Uterus (tissue), 2 donors: ENCODE results near the gene PIWIL4.

Experiments
- CTCF ChIP-seq, 4 experiments: fragments of 200-600 bp in 2 of 4; fragments of 450-650 bp in 2 of 4; sonication (generic) in 2 of 4; IDR thresholded peaks; one replicate each; pipeline ENCODE4 v1.5.1; 2016 to 2019; ENCODE audit warnings: antibody characterized with exemption in 4 of 4, mild to moderate bottlenecking in 2 of 4, moderate library complexity in 1 of 4
- POLR2A ChIP-seq, 2 donors: fragments of 450-650 bp; IDR thresholded peaks; one replicate each; pipeline ENCODE4 v1.6.1; 2016; ENCODE audit warnings: antibody characterized with exemption in 2 of 2, mild to moderate bottlenecking in 1 of 2, moderate library complexity in 1 of 2

GRCh38 chr11:94567181-94567670, at the start of gene PIWIL4:
- TF ChIP-seq CTCF (IDR thresholded peaks at IDR 0.05) (no peak), POLR2A (IDR thresholded peaks at IDR 0.05) (no peak)
